SKM-1 treated with dmso at 0.1 percent for 144 hours (cell line): Measurements from ENCODE around the gene CD86.
A peak's percentile ranks its signal among the peaks of the same experiment; 100 is the strongest.

Experiments
- DNase-seq: peaks from one replicate; lab custom pipeline; 2025; ENCODE audit not compliant: unreplicated experiment; lab: John Stamatoyannopoulos, UW

CD86 gene

GRCh38 chr3:122091602-122092295 lies 36.6 kb downstream of the CD86 start:
- DNase-seq: no peak

GRCh38 chr3:122092460-122093165 lies 37.5 kb downstream of the CD86 start:
- peak; percentile 19 for DNase-seq

- DNase-seq: no peak
These were observed 39.0 kb downstream of the CD86 start for GRCh38 chr3:122094125-122094524.

GRCh38 chr3:122094693-122095092 lies 39.5 kb downstream of the CD86 start:
- DNase-seq: no peak

GRCh38 chr3:122097141-122097540 lies 42.0 kb downstream of the CD86 start:
- DNase-seq: no peak

- no peak for DNase-seq
These were observed 43.4 kb downstream of the CD86 start for GRCh38 chr3:122098611-122099010.

- no peak for DNase-seq
These were observed 44.1 kb downstream of the CD86 start for GRCh38 chr3:122099255-122099654.

- peak; percentile 28 for DNase-seq
These were observed 44.9 kb downstream of the CD86 start for GRCh38 chr3:122100083-122100482.

- no peak for DNase-seq
These were observed 45.7 kb downstream of the CD86 start for GRCh38 chr3:122100591-122101463.

- peak; percentile 70 for DNase-seq
These were observed 46.5 kb downstream of the CD86 start for GRCh38 chr3:122101646-122102045.

- peak; percentile 37 for DNase-seq
These were observed 47.2 kb downstream of the CD86 start for GRCh38 chr3:122102191-122102935.

GRCh38 chr3:122103821-122104514 lies 48.8 kb downstream of the CD86 start:
- DNase-seq: no peak

- DNase-seq: no peak
These were observed 49.5 kb downstream of the CD86 start for GRCh38 chr3:122104515-122105194.

- DNase-seq: no peak
These were observed 50.5 kb downstream of the CD86 start for GRCh38 chr3:122105626-122106025.

- DNase-seq: no peak
These were observed 52.0 kb downstream of the CD86 start for GRCh38 chr3:122107171-122107570.

- DNase-seq: peak; percentile 26
These were observed 56.8 kb downstream of the CD86 start for GRCh38 chr3:122111974-122112373.

- DNase-seq: no peak
These were observed 57.6 kb downstream of the CD86 start for GRCh38 chr3:122112754-122113153.

- no peak for DNase-seq
These were observed 68.7 kb downstream of the CD86 start for GRCh38 chr3:122123850-122124249.

GRCh38 chr3:122132949-122133540 lies 77.9 kb downstream of the CD86 start:
- DNase-seq: no peak
